Measurements from ENCODE around the gene FNIP2.
"Not testable (repeated sequence)": the region's sequence is repeated elsewhere in the genome, so short reads cannot be mapped to it uniquely, and the experiment has no call there.

The FNIP2 gene

DNA sequence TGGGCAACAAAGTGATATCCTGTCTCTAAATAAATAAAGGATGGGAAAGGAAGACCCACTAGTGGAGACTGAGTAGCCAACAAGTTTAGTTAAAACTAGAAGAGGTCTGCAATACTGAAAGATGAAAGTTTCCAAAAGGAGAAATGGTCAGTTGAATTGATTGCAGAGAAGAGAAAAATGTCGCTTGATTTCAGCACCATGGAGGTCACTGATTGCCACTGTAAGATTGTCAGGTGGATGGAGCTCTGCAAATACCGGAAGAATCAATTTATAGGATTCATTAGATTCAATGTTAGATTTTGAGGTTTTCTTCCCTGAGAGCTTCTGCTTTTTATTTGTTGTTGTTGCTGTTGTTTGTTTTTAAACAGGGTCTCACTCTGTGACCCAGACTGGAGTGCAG is 5.4 kb upstream of the FNIP2 start:
- DNase-seq: no peak

DNA sequence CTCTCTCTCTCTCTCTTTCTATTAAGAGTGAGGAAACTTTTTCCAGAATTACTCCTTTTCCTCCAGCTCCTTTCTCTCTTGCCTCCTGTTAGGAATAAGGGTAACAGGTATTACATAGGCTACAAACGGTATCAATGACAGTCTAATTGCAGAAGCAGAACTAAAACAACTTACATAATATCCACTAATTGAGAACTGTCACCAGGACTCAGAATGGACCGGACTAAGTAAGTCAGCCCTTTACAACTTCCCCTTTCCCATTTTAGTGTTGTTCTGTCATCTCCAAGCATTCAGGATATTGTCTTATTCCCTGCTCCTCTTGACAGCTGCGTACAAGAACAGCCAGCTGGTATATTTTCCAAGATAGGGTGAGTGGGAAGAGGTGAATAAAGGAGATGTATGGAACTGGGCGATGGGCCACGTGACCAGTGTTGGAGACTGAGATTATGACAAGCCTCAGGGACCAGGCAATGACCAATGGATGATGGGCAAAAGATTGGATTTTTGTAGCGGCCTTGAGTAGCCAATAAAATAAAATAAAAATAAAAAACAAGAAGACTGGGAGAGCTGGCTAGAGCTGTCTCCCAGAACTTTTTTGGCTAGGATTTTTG is 2.3 kb upstream of the FNIP2 start:
- no peak for DNase-seq

DNA sequence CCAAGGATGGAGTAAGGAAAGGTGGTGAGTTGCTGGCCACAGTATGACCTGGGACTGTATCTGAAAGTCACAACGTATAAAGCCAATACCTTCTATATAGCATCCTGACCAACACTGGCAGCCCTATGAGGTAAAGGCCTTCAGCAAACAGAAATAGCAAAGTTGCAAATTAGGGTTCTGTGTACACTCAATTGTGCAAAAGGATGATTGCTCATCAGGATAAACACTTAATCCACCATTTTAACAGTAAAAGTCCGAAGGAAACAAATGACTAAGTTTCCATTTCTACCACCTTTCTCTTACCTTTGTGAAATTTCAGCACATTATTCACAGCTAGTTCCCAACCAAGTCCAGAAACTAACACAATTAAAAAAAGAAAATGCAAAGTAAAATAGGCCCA is 1.4 kb upstream of the FNIP2 start:
- DNase-seq: no peak

DNA sequence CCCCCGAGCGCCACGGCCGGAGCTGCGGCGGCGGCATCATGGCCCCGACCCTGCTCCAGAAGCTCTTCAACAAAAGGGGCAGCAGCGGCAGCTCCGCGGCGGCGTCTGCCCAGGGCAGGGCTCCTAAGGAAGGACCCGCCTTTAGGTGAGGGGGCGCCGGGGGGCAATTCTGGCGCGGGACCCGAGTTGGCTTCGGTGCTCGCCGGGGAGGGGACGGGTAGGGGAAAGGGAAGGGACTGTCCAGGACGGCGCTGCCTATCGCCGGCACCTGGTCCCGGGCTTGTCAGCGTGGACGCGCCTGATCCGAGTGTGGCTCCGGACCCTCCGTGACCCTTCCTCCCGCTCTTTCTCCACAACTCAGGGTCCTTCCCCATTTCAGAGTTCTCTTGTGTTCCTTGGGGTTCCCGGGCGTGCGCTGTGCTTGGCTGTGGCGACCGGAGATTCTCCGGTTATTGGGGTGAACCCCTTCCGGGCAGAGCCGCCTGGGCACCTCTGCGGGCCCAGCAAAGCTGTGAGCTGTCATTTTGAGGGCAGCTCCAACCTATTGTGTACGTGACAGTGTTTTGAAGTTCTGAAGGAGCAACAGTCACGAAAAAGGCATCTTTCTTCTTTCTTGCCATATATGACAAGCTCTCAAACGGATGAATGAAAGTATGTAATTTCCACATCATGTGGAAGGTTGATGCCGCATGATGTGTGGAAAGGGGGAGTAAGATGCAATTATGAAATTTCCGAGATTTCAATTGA is 522 bp downstream of the FNIP2 start:
- peak; percentile 58 for DNase-seq

- DNase-seq: no peak
These were observed 1.8 kb downstream of the FNIP2 start for GRCh38 chr4:158770671-158771070.

- DNase-seq: no peak
These were observed 3.0 kb downstream of the FNIP2 start for GRCh38 chr4:158771776-158772175.

- DNase-seq: no peak
These were observed 6.3 kb downstream of the FNIP2 start for GRCh38 chr4:158775091-158775651.

DNA sequence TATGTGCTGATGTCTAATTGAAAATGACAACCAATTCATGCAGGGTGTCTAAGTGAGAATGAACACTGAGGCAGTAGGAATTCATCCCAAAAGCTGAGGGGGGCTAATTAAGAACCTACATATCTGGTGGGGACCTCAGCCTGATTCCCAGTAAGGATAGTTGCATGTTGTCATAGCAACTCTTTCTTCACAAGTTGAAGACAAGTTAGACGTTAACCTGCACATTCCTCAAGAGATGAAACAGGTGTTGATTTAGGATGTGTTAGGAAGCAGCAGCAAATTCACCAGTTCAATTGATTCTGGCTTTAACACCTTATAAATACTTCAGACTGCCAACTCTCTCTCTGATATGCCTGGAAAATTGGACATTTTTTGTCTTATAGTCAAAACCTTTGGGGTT is 7.3 kb downstream of the FNIP2 start:
- DNase-seq: no peak

GRCh38 chr4:158777423-158778155 is 8.8 kb downstream of the FNIP2 start:
- no peak for DNase-seq

- DNase-seq: peak; percentile 55
These were observed 9.4 kb downstream of the FNIP2 start for GRCh38 chr4:158778156-158778711.

DNA sequence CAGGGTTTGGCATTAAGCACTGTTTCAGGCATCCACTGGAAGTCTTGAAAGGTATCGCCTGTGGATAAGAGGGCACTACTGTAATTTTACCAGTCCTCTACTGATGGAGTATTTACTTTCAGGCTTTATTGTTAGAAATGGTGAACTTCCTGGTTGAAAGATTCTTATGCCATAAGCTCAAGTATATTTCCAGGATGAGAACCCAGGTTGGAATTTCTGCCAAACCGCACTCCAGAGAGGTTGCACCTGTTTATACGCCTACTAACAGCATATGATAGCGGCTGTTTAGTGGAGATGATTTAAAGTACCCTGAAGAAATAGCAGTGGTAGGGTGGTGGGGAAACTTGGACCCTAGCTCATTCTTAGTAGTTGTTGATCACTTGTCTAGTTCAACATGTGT is 9.9 kb downstream of the FNIP2 start:
- no peak for DNase-seq

DNA sequence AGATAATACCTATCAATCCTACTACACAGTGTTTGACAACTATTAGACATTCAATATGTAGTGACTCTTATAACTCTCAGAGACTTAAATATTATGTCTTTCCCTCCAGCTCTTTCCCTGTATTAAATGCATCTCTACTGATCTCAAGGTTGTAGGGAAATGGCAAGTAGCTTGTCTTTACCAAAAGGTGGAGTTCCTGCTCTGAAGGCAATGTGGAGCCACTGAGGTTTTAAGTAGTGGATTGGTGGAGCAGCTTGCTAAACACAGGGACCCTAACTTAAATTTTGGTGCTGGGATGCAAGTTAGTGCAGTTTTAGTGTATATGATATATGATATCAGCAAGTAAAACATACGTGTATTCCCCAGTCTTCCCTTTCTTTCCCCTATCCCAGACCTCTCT is 13.1 kb downstream of the FNIP2 start:
- no peak for DNase-seq

DNA sequence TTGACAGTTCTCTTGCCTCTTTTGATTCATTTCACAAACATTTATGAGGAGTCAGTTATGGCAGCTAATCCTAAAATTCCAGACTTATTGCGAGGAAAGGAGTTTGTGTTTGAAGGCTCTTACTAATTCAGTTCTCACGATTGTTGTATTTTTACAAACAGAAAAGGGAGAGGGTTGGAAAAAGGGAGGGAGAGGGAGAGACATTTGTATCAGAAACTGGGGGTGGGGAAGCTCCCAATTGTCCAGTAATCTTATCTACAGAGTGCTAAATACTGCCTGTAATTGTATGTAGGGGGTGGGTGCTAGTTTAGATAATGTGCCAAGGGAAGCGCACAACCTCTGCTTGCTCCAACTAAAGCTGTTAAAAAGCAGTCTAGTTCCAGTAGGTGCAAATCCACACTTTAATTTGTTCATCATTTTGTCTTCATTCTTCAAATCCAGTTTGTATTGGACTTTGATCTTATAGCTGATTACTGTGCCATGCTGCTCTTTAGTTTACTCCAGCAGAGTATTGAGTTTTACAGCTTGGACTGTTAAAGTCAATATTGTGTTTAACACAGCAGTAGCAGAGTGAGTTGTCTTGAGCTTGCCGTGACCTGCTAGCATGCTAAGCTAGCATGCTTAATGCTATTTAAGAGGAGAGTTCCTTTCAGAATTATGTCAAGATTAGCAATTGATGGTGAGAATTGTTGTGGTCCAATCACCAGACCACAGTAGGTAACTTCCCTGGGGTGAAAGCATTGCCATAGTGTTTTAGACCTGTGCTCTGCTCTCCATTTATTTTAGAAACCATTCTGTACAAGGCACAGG is 13.9 kb downstream of the FNIP2 start:
- no peak for DNase-seq

- DNase-seq: no peak
These were observed 15.0 kb downstream of the FNIP2 start for GRCh38 chr4:158783785-158784184.

DNA sequence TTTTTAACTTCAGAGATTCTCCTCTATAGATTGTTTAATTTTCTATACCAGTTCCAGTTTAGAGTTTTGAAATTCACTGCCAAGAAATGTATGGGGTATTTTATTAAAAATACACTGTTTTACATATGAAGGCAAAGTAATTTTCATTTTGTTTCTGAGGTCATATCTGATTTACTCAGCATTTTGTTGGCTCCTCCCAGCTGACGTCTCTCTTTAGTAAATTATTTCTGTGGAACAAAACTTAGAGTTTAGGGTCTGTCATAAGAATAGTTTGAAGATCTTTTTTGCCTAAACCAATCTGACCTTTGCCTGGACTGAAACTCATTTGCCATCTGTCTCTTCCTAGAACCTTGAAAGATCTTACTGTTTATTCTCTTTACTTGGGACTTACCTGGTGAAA is 16.9 kb downstream of the FNIP2 start:
- no peak for DNase-seq

DNA sequence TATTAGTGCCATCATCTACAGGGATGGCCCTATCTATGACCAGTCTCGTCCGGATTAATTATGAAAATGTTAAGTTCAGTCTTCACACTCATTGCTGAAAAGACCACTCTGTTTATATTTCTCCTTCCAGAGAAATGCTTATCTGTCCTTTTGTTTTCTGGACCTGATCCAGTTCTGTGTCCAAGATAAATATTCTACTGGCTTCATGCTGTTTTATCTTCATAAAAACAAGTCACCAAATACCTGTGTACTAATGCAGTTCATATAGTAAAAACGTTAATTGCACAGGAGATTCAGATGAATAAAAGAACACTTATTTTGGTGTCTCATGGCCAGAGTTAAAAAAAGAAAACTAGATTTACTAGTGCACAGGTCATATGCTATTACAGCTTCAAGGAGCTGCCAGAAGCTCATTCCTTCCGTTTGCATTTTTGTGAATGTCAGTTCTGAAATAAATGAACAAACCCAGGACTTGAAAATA is 17.3 kb downstream of the FNIP2 start:
- DNase-seq: no peak

- DNase-seq: no peak
These were observed 18.1 kb downstream of the FNIP2 start for GRCh38 chr4:158786955-158787354.

DNA sequence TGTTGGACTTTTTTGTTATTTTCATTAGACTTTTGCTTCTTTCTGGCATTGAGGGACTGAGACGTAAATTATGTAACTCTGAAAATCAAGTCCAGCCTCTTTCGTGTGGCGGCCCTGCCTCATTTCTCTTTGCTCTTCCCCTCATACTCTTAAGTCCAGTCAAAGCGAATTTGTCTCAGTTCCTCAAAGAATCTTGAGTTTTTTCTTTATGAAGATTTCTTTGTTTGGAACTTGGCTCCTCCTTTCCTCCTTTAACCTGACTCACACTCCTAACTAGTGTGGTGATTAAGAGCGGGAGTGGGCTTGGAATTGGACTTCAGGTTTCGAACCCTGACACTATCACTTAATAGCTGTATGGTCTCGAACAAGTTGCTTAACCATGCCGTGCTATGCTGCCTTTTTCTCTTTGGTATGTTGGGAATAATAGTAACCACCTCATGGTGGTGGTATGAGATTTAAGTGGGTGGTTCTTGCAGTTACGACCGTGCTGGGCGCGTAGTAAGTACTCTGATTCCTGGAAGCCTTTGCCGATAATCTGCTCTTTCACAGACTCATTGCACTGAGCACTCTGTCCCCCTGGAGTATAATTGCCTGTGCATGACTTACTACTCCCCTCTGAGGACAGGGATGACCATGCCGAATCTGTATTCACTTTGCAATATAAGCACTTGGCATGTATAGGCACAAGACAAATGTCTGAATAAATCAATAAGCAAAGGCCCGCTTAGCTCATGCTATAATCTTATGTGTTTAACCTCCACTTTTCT is 19.1 kb downstream of the FNIP2 start:
- DNase-seq: no peak

GRCh38 chr4:158788516-158788915 is 19.7 kb downstream of the FNIP2 start:
- no peak for DNase-seq

DNA sequence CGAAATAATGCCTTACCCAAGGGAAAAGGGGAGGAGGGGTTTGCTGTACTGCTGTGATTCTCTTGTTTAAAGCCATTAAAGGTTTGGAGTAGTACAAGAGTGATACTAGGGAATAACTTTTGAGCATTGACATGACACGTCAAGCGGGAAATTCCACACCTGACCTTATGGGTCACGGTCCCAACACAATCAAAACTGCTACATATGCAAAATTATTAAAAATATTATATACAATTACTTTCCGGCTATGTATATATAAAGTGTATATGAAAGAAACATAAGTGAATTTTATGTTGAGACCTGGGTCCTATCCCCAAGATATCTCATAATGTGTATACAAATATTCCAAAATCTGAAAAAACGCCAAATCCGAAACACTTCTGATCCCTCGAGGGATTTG is 21.0 kb downstream of the FNIP2 start:
- DNase-seq: no peak

DNA sequence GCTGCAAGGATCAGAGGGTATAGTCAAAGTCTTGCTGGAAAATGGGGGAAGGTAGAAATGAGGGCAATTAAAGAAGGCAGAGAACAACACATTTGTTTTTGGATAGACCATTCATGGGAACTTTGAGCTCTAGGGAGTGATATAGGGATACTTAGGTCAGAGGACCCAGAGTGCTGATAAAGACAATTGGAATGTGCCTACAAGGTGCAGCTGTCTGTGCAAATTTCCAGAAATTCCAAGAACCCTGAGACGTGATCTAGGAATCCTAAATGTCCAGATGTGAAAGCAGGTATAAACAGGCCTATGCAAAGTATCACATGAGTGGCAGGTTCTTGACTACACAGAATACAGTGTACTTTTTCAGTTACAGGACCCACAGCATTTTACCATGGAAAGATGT is 24.2 kb downstream of the FNIP2 start:
- DNase-seq: no peak

GRCh38 chr4:158793430-158793829 is 24.6 kb downstream of the FNIP2 start:
- DNase-seq: not testable (repeated sequence)

All from activated CD4-positive, alpha-beta T cell treated with anti-CD3 and anti-CD28 coated beads, Interleukin-10, Interleukin-2, amounts not matched to agents 100 ng/mL and 50 ng/mL, durations not matched to agents 16 hours and 8 hours (primary cell).